ENCODE data around the gene BIN1. TPM values are rescaled to one million over a fixed set of nuclear protein-coding genes. Genes with fewer than 3 reads are reported as not detected.

The BIN1 gene
- total RNA-seq, 1 experiment from 2014 or later = 198 TPM

GRCh38 chr2:127037476-127037875 is 69.5 kb downstream of the BIN1 start:
- Mint-ChIP-seq H3K36me3 (ENCODE audit: insufficient read depth, unreplicated experiment) (no peaks in the 10 kb centered on the region), H3K4me3 (ENCODE audit: unreplicated experiment) (no peak overlapping the region), H3K27me3 (ENCODE audit: insufficient read depth, unreplicated experiment) (no peaks in the 10 kb centered on the region), H3K27ac (ENCODE audit: unreplicated experiment) (no peak overlapping the region), H3K9me3 (ENCODE audit: unreplicated experiment) (no peaks in the 10 kb centered on the region), H3K4me1 (ENCODE audit: low read depth, unreplicated experiment) (no peaks in the 10 kb centered on the region)
- Histone ChIP-seq H3K9me3 (no peaks in the 10 kb centered on the region), H3K4me3 (ENCODE audit: low read depth, low read length) (no peak overlapping the region), H3K27me3 (replicated peaks; ENCODE audit: control insufficient read depth, insufficient read depth, low read length) (no peaks in the 10 kb centered on the region), H3K36me3 (ENCODE audit: control insufficient read depth, insufficient read depth, low read length) (no peaks in the 10 kb centered on the region), H3K4me1 (peaks cover 9% of the 10 kb centered on the region)
- DNase-seq = no peak
- CTCF ChIA-PET = no interaction called here
- intact Hi-C loops (cut with micrococcal nuclease; ENCODE audit: unreplicated experiment) = no loop called here
- TF ChIP-seq CTCF (IDR thresholded peaks at IDR 0.05; ENCODE audit: insufficient read depth in 1 of 2, low read depth in 1 of 2, low read length in 1 of 2, severe bottlenecking in 1 of 2, unreplicated experiment in 1 of 2) = no peak
- no TSS peak for BruUV-seq (replicated peaks)
- POLR2A ChIA-PET = no interaction called here

- Mint-ChIP-seq H3K36me3 (ENCODE audit: insufficient read depth, unreplicated experiment) (no peaks in the 10 kb centered on the region), H3K9me3 (ENCODE audit: unreplicated experiment) (no peaks in the 10 kb centered on the region), H3K27me3 (ENCODE audit: insufficient read depth, unreplicated experiment) (no peaks in the 10 kb centered on the region), H3K4me1 (ENCODE audit: low read depth, unreplicated experiment) (no peaks in the 10 kb centered on the region), H3K4me3 (ENCODE audit: unreplicated experiment) (no peak overlapping the region), H3K27ac (ENCODE audit: unreplicated experiment) (no peak overlapping the region)
- H3K4me1 ChIP-seq = peaks cover 9% of the 10 kb centered on the region
- CTCF ChIA-PET = no interaction called here
- TF ChIP-seq CTCF (IDR thresholded peaks at IDR 0.05; ENCODE audit: insufficient read depth in 1 of 2, low read depth in 1 of 2, low read length in 1 of 2, severe bottlenecking in 1 of 2, unreplicated experiment in 1 of 2) = peak in 1 of 2 experiments; percentile 2
- DNase-seq = peak in 1 of 2 experiments; percentile 57
- BruUV-seq (replicated peaks) = no TSS peak
- no peaks in the 10 kb centered on the region for H3K27me3 ChIP-seq (replicated peaks; ENCODE audit: control insufficient read depth, insufficient read depth, low read length)
- intact Hi-C loops (cut with micrococcal nuclease; ENCODE audit: unreplicated experiment) = no loop called here
- POLR2A ChIA-PET = no interaction called here
- H3K4me3 ChIP-seq (ENCODE audit: low read depth, low read length) = no peak overlapping the region
- no peaks in the 10 kb centered on the region for H3K36me3 ChIP-seq (ENCODE audit: control insufficient read depth, insufficient read depth, low read length)
- H3K9me3 ChIP-seq = no peaks in the 10 kb centered on the region
Measured at GRCh38 chr2:127034883-127035611, 71.9 kb downstream of the BIN1 start.

- H3K36me3 ChIP-seq (ENCODE audit: control insufficient read depth, insufficient read depth, low read length) = no peaks in the 10 kb centered on the region
- Mint-ChIP-seq H3K9me3 (ENCODE audit: unreplicated experiment) (no peaks in the 10 kb centered on the region), H3K4me3 (ENCODE audit: unreplicated experiment) (no peak overlapping the region), H3K27me3 (ENCODE audit: insufficient read depth, unreplicated experiment) (no peaks in the 10 kb centered on the region), H3K36me3 (ENCODE audit: insufficient read depth, unreplicated experiment) (no peaks in the 10 kb centered on the region), H3K4me1 (ENCODE audit: low read depth, unreplicated experiment) (no peaks in the 10 kb centered on the region), H3K27ac (ENCODE audit: unreplicated experiment) (no peak overlapping the region)
- no peaks in the 10 kb centered on the region for H3K9me3 ChIP-seq
- H3K4me3 ChIP-seq (ENCODE audit: low read depth, low read length) = no peak overlapping the region
- peaks cover 9% of the 10 kb centered on the region for H3K4me1 ChIP-seq
- no peak for DNase-seq
- ChIA-PET POLR2A (no interaction called here), CTCF (no interaction called here)
- no peaks in the 10 kb centered on the region for H3K27me3 ChIP-seq (replicated peaks; ENCODE audit: control insufficient read depth, insufficient read depth, low read length)
- intact Hi-C loops (cut with micrococcal nuclease; ENCODE audit: unreplicated experiment) = no loop called here
- no TSS peak for BruUV-seq (replicated peaks)
- no peak for TF ChIP-seq CTCF (IDR thresholded peaks at IDR 0.05; ENCODE audit: insufficient read depth in 1 of 2, low read depth in 1 of 2, low read length in 1 of 2, severe bottlenecking in 1 of 2, unreplicated experiment in 1 of 2)
Measured at GRCh38 chr2:127034051-127034450, 72.9 kb downstream of the BIN1 start.

Measured in Caco-2 (cell line).